ENCODE results near the gene ELF1. TPM values are rescaled to one million over a fixed set of nuclear protein-coding genes. Genes with fewer than 3 reads are reported as not detected.

The ELF1 gene
- total and polyA plus RNA-seq, 3 experiments from 2014 or later: 76.8 to 139 (median 77.6) TPM

DNA sequence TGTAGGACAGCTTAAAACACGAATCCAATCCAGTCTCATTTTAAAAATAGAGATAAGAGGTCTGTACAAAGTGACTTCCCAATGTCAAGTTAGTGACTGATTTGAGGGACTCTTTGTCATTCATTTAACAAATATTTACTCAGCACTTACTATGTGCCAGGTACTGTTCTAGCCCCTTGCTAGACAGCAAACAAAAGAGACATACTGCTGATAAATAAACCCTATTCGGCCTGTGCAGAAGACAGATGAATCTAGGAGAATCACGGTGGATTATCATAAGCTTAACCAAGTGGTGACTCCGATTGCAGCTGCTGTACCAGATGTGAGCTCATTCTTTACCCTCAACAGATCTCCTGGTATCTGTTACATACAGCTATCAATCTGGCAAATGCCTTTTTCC lies 6.4 kb upstream of the ELF1 start:
- ChIA-PET CTCF (interaction anchor here (2.7 kb wide), 1 partner anchor 29 kb away, joined by 11 read pairs; no protein-coding TSS in a partner anchor), POLR2A (no interaction called here)
- peaks cover 14 to 43% (median 38%) of the 10 kb centered on the region in 3 donors for H3K4me1 Mint-ChIP-seq
- no peak for DNase-seq
- Histone ChIP-seq H3K4me1 (ENCODE audit: insufficient read depth, low read length) (no peaks in the 10 kb centered on the region), H3K27me3 (ENCODE audit: insufficient read depth, low read length, poor library complexity, severe bottlenecking) (no peaks in the 10 kb centered on the region), H3K27ac (ENCODE audit: low read depth, low read length) (no peak overlapping the region), H3K36me3 (ENCODE audit: insufficient read depth, low read length) (no peaks in the 10 kb centered on the region), H3K4me3 (ENCODE audit: low read length) (no peak overlapping the region), H3K9me3 (ENCODE audit: low read length) (no peaks in the 10 kb centered on the region)
- peak overlapping the region in 1 of 8 donors; percentile 77 for H3K27ac Mint-ChIP-seq
- no peaks in the 10 kb centered on the region for H3K27me3 Mint-ChIP-seq
- no peaks in the 10 kb centered on the region for H3K9me3 Mint-ChIP-seq
- H3K4me3 Mint-ChIP-seq: no peak overlapping the region
- H3K36me3 Mint-ChIP-seq: peaks cover 0 to 6% (median 3%) of the 10 kb centered on the region in 3 donors

DNA sequence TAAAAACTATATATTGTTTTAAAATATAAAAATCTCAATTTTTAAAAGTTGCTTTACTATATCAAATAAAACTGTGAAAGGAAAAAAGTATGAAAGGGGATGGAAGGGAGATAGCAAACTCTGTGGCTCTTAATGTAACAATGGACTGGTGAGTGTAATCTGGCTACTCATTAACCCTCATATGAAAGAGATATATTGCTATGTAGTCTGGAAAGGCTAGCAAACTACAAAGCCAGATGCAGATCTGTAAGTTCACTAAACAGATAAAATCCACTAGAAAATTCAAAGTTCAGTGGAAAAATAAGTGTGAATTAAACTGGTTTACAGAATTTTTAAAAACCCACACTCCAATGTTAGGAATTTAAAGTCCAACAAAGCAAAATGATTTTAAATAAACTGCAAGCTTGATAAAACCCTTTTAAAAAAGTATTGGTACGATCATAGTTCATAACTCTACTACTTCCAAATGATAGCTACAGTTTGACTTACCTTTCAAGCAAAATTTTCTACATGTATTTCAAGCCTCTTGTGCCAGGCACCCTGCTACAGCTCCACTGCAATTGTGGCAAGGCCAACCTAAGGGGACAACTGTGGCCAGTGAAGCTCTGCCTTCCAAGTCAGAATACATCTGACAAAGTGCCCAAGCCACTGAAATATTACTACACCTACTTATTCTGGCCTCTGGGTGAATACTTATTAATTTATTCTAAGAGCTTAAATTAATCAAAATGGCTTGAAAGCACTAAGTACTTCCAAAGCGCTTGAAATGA lies 647 bp upstream of the ELF1 start:
- peak overlapping the region in 3 of 7 donors; percentile 89 to 95 (median 91) for H3K4me3 Mint-ChIP-seq
- no peak overlapping the region for H3K4me3 ChIP-seq (ENCODE audit: low read length)
- H3K27me3 Mint-ChIP-seq: no peaks in the 10 kb centered on the region
- peak overlapping the region; percentile 7 to 99 (median 90) for H3K27ac Mint-ChIP-seq
- H3K4me1 ChIP-seq (ENCODE audit: insufficient read depth, low read length): peaks cover 24% of the 10 kb centered on the region
- peak overlapping the region; percentile 91 for H3K27ac ChIP-seq (ENCODE audit: low read depth, low read length)
- no peaks in the 10 kb centered on the region for H3K27me3 ChIP-seq (ENCODE audit: insufficient read depth, low read length, poor library complexity, severe bottlenecking)
- no peaks in the 10 kb centered on the region for H3K36me3 ChIP-seq (ENCODE audit: insufficient read depth, low read length)
- DNase-seq: no peak
- H3K4me1 Mint-ChIP-seq: peaks cover 32 to 60% (median 46%) of the 10 kb centered on the region in 3 donors
- no peaks in the 10 kb centered on the region for H3K9me3 Mint-ChIP-seq
- H3K36me3 Mint-ChIP-seq: peaks cover 0 to 18% (median 1%) of the 10 kb centered on the region in 3 donors
- H3K9me3 ChIP-seq (ENCODE audit: low read length): no peaks in the 10 kb centered on the region
- ChIA-PET POLR2A (interaction anchor here (0.9 to 3.5 kb wide), 8 partner anchors 12 to 47 kb away, joined by 3 to 31 read pairs (median 4); partner anchors contain the start of gene WBP4), CTCF (interaction anchor here (0.9 to 5.2 kb wide), 12 partner anchors 11 to 98 kb away, joined by 3 to 22 read pairs (median 4); partner anchors contain the start of gene WBP4)

DNA sequence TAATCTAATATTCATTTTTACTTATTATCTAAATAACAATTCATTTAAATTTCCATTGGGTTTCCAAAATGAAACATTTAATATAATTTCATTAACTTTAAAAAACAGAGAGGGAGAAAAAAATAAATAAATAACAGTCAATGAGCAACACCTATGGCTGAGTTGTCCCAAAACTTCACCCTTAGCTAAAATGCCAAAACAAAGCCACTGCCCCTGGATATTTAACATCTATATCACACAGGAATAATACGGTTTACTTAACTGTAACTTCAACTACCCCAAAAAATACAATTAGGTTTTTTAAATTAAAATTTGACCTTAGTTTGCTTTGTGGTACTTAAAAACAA lies 541 bp downstream of the ELF1 start:
- H3K27me3 ChIP-seq (ENCODE audit: insufficient read depth, low read length, poor library complexity, severe bottlenecking): no peaks in the 10 kb centered on the region
- H3K27me3 Mint-ChIP-seq: no peaks in the 10 kb centered on the region
- peaks cover 34% of the 10 kb centered on the region for H3K4me1 ChIP-seq (ENCODE audit: insufficient read depth, low read length)
- peaks cover 0 to 24% (median 0%) of the 10 kb centered on the region in 3 donors for H3K36me3 Mint-ChIP-seq
- peak overlapping the region; percentile 89 to 95 (median 91) for H3K4me3 Mint-ChIP-seq
- DNase-seq: no peak
- H3K9me3 ChIP-seq (ENCODE audit: low read length): no peaks in the 10 kb centered on the region
- H3K27ac ChIP-seq (ENCODE audit: low read depth, low read length): peak overlapping the region; percentile 91
- CTCF ChIA-PET: interaction anchor here (0.7 to 5.2 kb wide), 12 partner anchors 11 to 97 kb away, joined by 3 to 22 read pairs (median 4); partner anchors contain the start of gene WBP4
- POLR2A ChIA-PET: interaction anchor here (0.6 to 3.5 kb wide), 10 partner anchors 11 to 84 kb away, joined by 3 to 31 read pairs (median 4); partner anchors contain the start of gene WBP4
- peaks cover 39 to 62% (median 53%) of the 10 kb centered on the region in 3 donors for H3K4me1 Mint-ChIP-seq
- H3K4me3 ChIP-seq (ENCODE audit: low read length): peak overlapping the region; percentile 66
- H3K9me3 Mint-ChIP-seq: no peaks in the 10 kb centered on the region
- H3K36me3 ChIP-seq (ENCODE audit: insufficient read depth, low read length): no peaks in the 10 kb centered on the region
- peak overlapping the region; percentile 84 to 99 (median 97) for H3K27ac Mint-ChIP-seq

DNA sequence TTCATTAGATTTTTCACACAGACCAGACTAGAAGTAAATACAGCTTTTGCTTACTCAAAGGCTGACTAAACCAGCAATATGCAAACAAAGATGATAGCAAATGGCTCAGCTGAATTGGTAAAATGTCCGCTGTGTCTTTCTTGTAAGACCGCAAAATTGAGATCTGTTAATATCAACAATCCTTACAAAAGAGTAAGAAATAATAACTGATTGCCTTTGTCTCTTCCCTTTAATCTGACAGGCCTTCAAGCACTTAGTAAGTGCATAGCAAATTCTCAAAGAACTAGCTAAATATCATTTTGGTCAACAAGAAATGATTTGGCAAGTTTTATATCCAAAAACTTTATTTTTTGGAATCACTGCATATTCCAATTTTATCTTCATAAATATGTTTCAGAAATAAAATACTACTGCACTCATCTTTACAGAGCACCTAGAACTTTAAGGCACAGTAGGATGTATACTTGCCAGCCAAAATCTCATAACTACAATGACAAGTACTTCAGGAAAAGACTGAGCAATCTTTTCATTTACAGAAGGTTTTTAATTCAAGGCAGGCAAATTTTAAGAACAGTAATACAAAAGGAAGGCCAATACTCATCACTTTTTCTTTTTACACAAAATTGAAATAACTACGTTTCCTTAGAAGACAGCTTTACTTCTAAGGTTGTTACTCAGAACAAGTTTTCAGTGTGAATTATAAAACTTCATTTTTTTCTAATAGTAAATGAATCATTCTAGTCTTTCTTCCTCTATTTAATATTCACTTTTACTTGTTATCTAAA lies 1.1 kb downstream of the ELF1 start:
- H3K36me3 Mint-ChIP-seq: peaks cover 0 to 28% (median 0%) of the 10 kb centered on the region in 3 donors
- Histone ChIP-seq H3K9me3 (ENCODE audit: low read length) (no peaks in the 10 kb centered on the region), H3K4me1 (ENCODE audit: insufficient read depth, low read length) (peaks cover 34% of the 10 kb centered on the region), H3K27ac (ENCODE audit: low read depth, low read length) (peak overlapping the region; percentile 91), H3K4me3 (ENCODE audit: low read length) (peak overlapping the region; percentile 53), H3K27me3 (ENCODE audit: insufficient read depth, low read length, poor library complexity, severe bottlenecking) (no peaks in the 10 kb centered on the region), H3K36me3 (ENCODE audit: insufficient read depth, low read length) (no peaks in the 10 kb centered on the region)
- ChIA-PET POLR2A (interaction anchor here (0.6 to 3.5 kb wide), 11 partner anchors 12 to 84 kb away, joined by 3 to 31 read pairs (median 5); partner anchors contain the start of gene WBP4), CTCF (interaction anchor here (1.0 to 2.4 kb wide), 4 partner anchors 12 to 97 kb away, joined by 3 to 8 read pairs (median 6); partner anchors contain the start of gene WBP4)
- no peaks in the 10 kb centered on the region for H3K27me3 Mint-ChIP-seq
- no peak for DNase-seq
- H3K9me3 Mint-ChIP-seq: no peaks in the 10 kb centered on the region
- H3K4me3 Mint-ChIP-seq: peak overlapping the region; percentile 89 to 95 (median 92)
- peak overlapping the region; percentile 80 to 97 (median 92) for H3K27ac Mint-ChIP-seq
- H3K4me1 Mint-ChIP-seq: peaks cover 44 to 63% (median 58%) of the 10 kb centered on the region in 3 donors

DNA sequence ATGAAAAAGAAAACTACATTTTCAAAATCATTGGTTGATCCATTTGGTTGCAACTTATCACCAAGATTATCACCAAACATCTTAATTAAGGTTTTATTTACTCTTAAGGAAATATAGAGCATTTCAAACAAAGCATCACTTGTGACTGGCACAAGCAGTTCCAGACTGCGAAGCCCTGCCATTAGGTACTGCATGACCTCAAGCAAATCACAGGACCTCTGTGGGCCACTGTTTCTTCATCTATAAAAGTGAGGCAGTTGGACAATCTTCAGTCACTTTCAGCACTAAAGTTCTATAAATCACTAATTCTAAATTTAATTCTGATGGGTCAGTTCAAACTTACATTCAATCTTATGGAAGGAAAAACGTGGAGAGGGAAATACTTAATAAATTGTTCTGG lies 2.0 kb downstream of the ELF1 start:
- peak overlapping the region; percentile 89 to 95 (median 92) for H3K4me3 Mint-ChIP-seq
- peak overlapping the region; percentile 91 for H3K27ac ChIP-seq (ENCODE audit: low read depth, low read length)
- peaks cover 0 to 34% (median 0%) of the 10 kb centered on the region in 3 donors for H3K36me3 Mint-ChIP-seq
- POLR2A ChIA-PET: interaction anchor here (1.1 to 2.1 kb wide), 6 partner anchors 10 to 38 kb away, joined by 4 to 7 read pairs (median 6); no protein-coding TSS in a partner anchor
- peak in 4 of 5 donors; percentile 21 to 57 (median 27) for DNase-seq
- H3K27ac Mint-ChIP-seq: peak overlapping the region; percentile 80 to 97 (median 92)
- CTCF ChIA-PET: interaction anchor here (1.0 to 2.4 kb wide), 3 partner anchors 35 to 95 kb away, joined by 3 to 8 read pairs (median 3); no protein-coding TSS in a partner anchor
- H3K9me3 ChIP-seq (ENCODE audit: low read length): no peaks in the 10 kb centered on the region
- peaks cover 48 to 71% (median 66%) of the 10 kb centered on the region in 3 donors for H3K4me1 Mint-ChIP-seq
- peak overlapping the region; percentile 53 for H3K4me3 ChIP-seq (ENCODE audit: low read length)
- peaks cover 39% of the 10 kb centered on the region for H3K4me1 ChIP-seq (ENCODE audit: insufficient read depth, low read length)
- no peaks in the 10 kb centered on the region for H3K36me3 ChIP-seq (ENCODE audit: insufficient read depth, low read length)
- H3K27me3 ChIP-seq (ENCODE audit: insufficient read depth, low read length, poor library complexity, severe bottlenecking): no peaks in the 10 kb centered on the region
- H3K27me3 Mint-ChIP-seq: no peaks in the 10 kb centered on the region
- H3K9me3 Mint-ChIP-seq: no peaks in the 10 kb centered on the region

DNA sequence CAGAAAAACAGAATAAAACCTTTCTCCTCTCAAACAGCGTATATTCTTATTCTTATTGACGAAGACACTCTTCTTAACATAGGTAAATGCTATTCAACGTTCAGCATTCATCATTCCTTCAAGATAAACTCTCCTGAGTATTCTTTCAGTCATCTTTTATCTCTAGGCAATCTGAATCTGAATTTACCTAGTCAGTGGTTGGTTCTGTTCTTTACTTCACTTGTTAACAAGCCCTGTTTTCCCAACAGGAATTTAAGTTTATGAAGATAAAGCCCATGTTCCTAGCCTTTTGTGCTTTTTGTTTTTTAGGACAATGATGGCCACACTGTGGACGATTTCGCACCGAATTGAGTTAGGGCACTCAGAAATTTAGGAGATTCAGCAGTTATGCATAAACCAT lies 3.2 kb downstream of the ELF1 start:
- H3K36me3 Mint-ChIP-seq: peaks cover 0 to 44% (median 0%) of the 10 kb centered on the region in 3 donors
- H3K27ac ChIP-seq (ENCODE audit: low read depth, low read length): no peak overlapping the region
- peak overlapping the region; percentile 33 for H3K4me3 ChIP-seq (ENCODE audit: low read length)
- no peaks in the 10 kb centered on the region for H3K36me3 ChIP-seq (ENCODE audit: insufficient read depth, low read length)
- H3K4me3 Mint-ChIP-seq: peak overlapping the region; percentile 89 to 95 (median 91)
- no peaks in the 10 kb centered on the region for H3K9me3 Mint-ChIP-seq
- peaks cover 50 to 76% (median 70%) of the 10 kb centered on the region in 3 donors for H3K4me1 Mint-ChIP-seq
- H3K27ac Mint-ChIP-seq: peak overlapping the region; percentile 78 to 96 (median 90)
- ChIA-PET POLR2A (interaction anchor here (0.9 to 2.1 kb wide), 4 partner anchors 8 to 46 kb away, joined by 3 to 6 read pairs (median 4); no protein-coding TSS in a partner anchor), CTCF (interaction anchor here (1.2 kb wide), 1 partner anchor 30 kb away, joined by 3 read pairs; no protein-coding TSS in a partner anchor)
- DNase-seq: no peak
- no peaks in the 10 kb centered on the region for H3K27me3 Mint-ChIP-seq
- H3K27me3 ChIP-seq (ENCODE audit: insufficient read depth, low read length, poor library complexity, severe bottlenecking): no peaks in the 10 kb centered on the region
- H3K9me3 ChIP-seq (ENCODE audit: low read length): no peaks in the 10 kb centered on the region
- peaks cover 51% of the 10 kb centered on the region for H3K4me1 ChIP-seq (ENCODE audit: insufficient read depth, low read length)

DNA sequence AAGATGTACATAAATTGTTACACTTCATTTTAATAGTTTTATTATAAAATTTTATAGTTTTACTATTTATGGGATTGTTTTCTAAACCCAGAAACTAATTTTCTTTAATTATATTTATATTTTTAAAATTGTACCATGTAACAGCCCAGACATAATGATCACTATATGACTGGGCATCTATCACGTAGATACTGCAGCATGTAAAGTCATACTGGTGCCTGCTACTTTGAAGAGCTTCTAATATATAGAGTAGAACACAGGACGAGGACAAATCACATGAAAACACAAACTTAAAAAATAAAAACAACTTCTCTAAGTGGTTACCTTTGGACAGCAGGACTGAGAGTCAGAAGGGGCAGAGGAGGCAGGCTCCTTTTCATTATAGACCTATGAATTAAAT lies 5.3 kb downstream of the ELF1 start:
- Mint-ChIP-seq H3K36me3 (peaks cover 0 to 45% (median 0%) of the 10 kb centered on the region in 3 donors), H3K4me1 (peaks cover 51 to 78% (median 68%) of the 10 kb centered on the region in 3 donors), H3K27ac (peak overlapping the region; percentile 68 to 96 (median 92)), H3K27me3 (no peaks in the 10 kb centered on the region), H3K9me3 (no peaks in the 10 kb centered on the region), H3K4me3 (peak overlapping the region; percentile 85 to 95 (median 90))
- Histone ChIP-seq H3K27ac (ENCODE audit: low read depth, low read length) (no peak overlapping the region), H3K4me1 (ENCODE audit: insufficient read depth, low read length) (peaks cover 46% of the 10 kb centered on the region), H3K27me3 (ENCODE audit: insufficient read depth, low read length, poor library complexity, severe bottlenecking) (no peaks in the 10 kb centered on the region), H3K36me3 (ENCODE audit: insufficient read depth, low read length) (no peaks in the 10 kb centered on the region), H3K9me3 (ENCODE audit: low read length) (no peaks in the 10 kb centered on the region), H3K4me3 (ENCODE audit: low read length) (peak overlapping the region; percentile 33)
- DNase-seq: no peak
- ChIA-PET POLR2A (interaction anchor here (1.4 kb wide), 1 partner anchor 47 kb away, joined by 5 read pairs; the partner anchor contains the start of gene WBP4), CTCF (interaction anchor here (1.2 to 1.7 kb wide), 4 partner anchors 35 to 47 kb away, joined by 3 to 8 read pairs (median 4); no protein-coding TSS in a partner anchor)
